A549 (cell line): ENCODE data around the gene FHAD1. TPM values are rescaled to one million over a fixed set of nuclear protein-coding genes. Genes with fewer than 3 reads are reported as not detected.

ENCODE experiments used
- ATAC-seq, 2 experiments: fragments of 200-7000 bp in 1 of 2; fragments of >200 bp in 1 of 2; cut with Nextera tagmentation in 1 of 2; cut with Tn5 transposase in 1 of 2; 3 replicates each; pipeline versions ENCODE4 v1.8.0 to v1.9.1; 2018 to 2020; ENCODE audit warnings: mild to moderate bottlenecking in 1 of 2, moderate library complexity in 1 of 2
- CTCF ChIA-PET: fragments of 300-600 bp; sonication (Branson Sonifier 250); formaldehyde crosslinking; extraction: SDS; loops from one replicate; lab custom pipeline; 2021; ENCODE audit warnings: antibody characterized with exemption, inconsistent platforms; lab: Yijun Ruan, JAX
- POLR2A ChIA-PET: fragments of 350-600 bp; formaldehyde crosslinking; extraction: SDS; loops from one replicate; lab custom pipeline; 2021; ENCODE audit warnings: antibody characterized with exemption, inconsistent platforms; lab: Yijun Ruan, JAX
- DNase-seq, 2 experiments: peaks; one replicate each; pipeline versions ENCODE4 v3.0.0 to v3.0.0-alpha.2; 2011 to 2016; ENCODE audit warnings: low read depth in 1 of 2, low spot score in 1 of 2
- FAIRE-seq: peaks from 2 replicates; lab custom pipeline; 2011; peaks lifted over from hg19 to GRCh38; lab: Jason Lieb, UNC
- H3K27ac ChIP-seq, 2 experiments: fragments of >200 bp; sonication (Bioruptor Twin); formaldehyde crosslinking; 3 replicates each; pipeline ENCODE4 v1.5.1; 2016 to 2017
- H3K4me1 ChIP-seq: fragments of >200 bp; sonication (Bioruptor Twin); formaldehyde crosslinking; 3 replicates; pipeline ENCODE4 v1.6.1; 2016
- H3K4me2 ChIP-seq: fragments of >200 bp; sonication (Bioruptor Twin); formaldehyde crosslinking; 3 replicates; pipeline ENCODE4 v1.6.1; 2016
- H3K4me3 ChIP-seq: fragments of >200 bp; sonication (Bioruptor Twin); formaldehyde crosslinking; 3 replicates; pipeline ENCODE4 v1.5.1; 2016
- H3K9me3 ChIP-seq: fragments of >200 bp; sonication (Bioruptor Twin); formaldehyde crosslinking; 3 replicates; pipeline ENCODE4 v1.6.1; 2016
- BCL3 ChIP-seq: fragments of >200 bp; sonication (Bioruptor Twin); formaldehyde crosslinking; IDR thresholded peaks from 3 replicates; pipeline ENCODE4 v1.6.1; 2016
- BHLHE40 ChIP-seq: IDR thresholded peaks from 2 replicates; pipeline ENCODE4 v1.6.1; 2012; ENCODE audit warnings: low read depth, low read length, inconsistent platforms
- CEBPB ChIP-seq, 2 experiments: fragments of >200 bp in 1 of 2; sonication (Bioruptor Twin) in 1 of 2; formaldehyde crosslinking in 1 of 2; IDR thresholded peaks; 2 replicates each; pipeline ENCODE4 v1.6.1; 2012 to 2016
- EP300 ChIP-seq, 2 experiments: fragments of >200 bp; sonication (Bioruptor Twin); formaldehyde crosslinking; IDR thresholded peaks; 2 replicates in 1 of 2; 3 replicates in 1 of 2; pipeline ENCODE4 v1.6.1; 2016 to 2017
- ESRRA ChIP-seq: fragments of 150-350 bp; IDR thresholded peaks from 2 replicates; pipeline ENCODE4 v1.6.1; 2014; ENCODE audit warnings: mild to moderate bottlenecking, low read length, borderline replicate concordance
- FOSL2 ChIP-seq, 2 experiments: fragments of 450-650 bp in 1 of 2; fragments of >200 bp in 1 of 2; sonication (Bioruptor Twin) in 1 of 2; formaldehyde crosslinking; IDR thresholded peaks; 2 replicates each; pipeline versions ENCODE4 v1.5.0 to v1.6.1; 2016 to 2020; ENCODE audit warnings: mild to moderate bottlenecking in 1 of 2, moderate library complexity in 1 of 2
- GATA3 ChIP-seq: IDR thresholded peaks from 2 replicates; pipeline ENCODE4 v1.6.1; 2012; ENCODE audit warnings: borderline replicate concordance
- HOXA7 ChIP-seq: fragments of 250-450 bp; sonication (Bioruptor Pico); IDR thresholded peaks from 2 replicates; pipeline ENCODE4 v1.5.0; 2020; ENCODE audit warnings: mild to moderate bottlenecking, moderate library complexity
- HOXB13 ChIP-seq: fragments of 250-450 bp; sonication (Bioruptor Pico); IDR thresholded peaks from 2 replicates; pipeline ENCODE4 v1.5.0; 2020; ENCODE audit warnings: low read depth, mild to moderate bottlenecking, moderate library complexity
- HOXB5 ChIP-seq: fragments of 250-450 bp; sonication (Bioruptor Pico); IDR thresholded peaks from 2 replicates; pipeline ENCODE4 v1.5.0; 2020; ENCODE audit warnings: mild to moderate bottlenecking, moderate library complexity
- JUN ChIP-seq, 2 experiments: fragments of >200 bp; sonication (Bioruptor Twin); formaldehyde crosslinking; IDR thresholded peaks; 2 replicates in 1 of 2; 3 replicates in 1 of 2; pipeline ENCODE4 v1.6.1; 2016 to 2017
- JUNB ChIP-seq: fragments of >200 bp; sonication (Bioruptor Twin); formaldehyde crosslinking; IDR thresholded peaks from 2 replicates; pipeline ENCODE4 v1.6.1; 2016
- KDM5A ChIP-seq: fragments of 200-600 bp; sonication (generic); IDR thresholded peaks from 2 replicates; pipeline ENCODE4 v1.6.1; 2016; ENCODE audit warnings: antibody characterized with exemption, mild to moderate bottlenecking
- MAFK ChIP-seq: fragments of 450-650 bp; IDR thresholded peaks from 2 replicates; pipeline ENCODE4 v1.6.1; 2014; ENCODE audit not compliant: partially characterized antibody
- RARB ChIP-seq: fragments of 250-450 bp; sonication (Bioruptor Pico); IDR thresholded peaks from 2 replicates; pipeline ENCODE4 v1.8.0; 2021; ENCODE audit warnings: mild to moderate bottlenecking, moderate library complexity
- RCOR1 ChIP-seq: fragments of 150-350 bp; IDR thresholded peaks from 2 replicates; pipeline ENCODE4 v1.6.1; 2014; ENCODE audit warnings: antibody characterized with exemption, low read length, low read depth
- RFX5 ChIP-seq: fragments of 450-650 bp; IDR thresholded peaks from 2 replicates; pipeline ENCODE4 v1.7.1; 2014; ENCODE audit warnings: antibody characterized with exemption, mild to moderate bottlenecking, moderate library complexity
- SREBF2 ChIP-seq: fragments of 450-650 bp; IDR thresholded peaks from 2 replicates; pipeline ENCODE4 v1.6.1; 2014; ENCODE audit warnings: mild to moderate bottlenecking, moderate library complexity
- ZNF302 ChIP-seq: fragments of 250-450 bp; sonication (Bioruptor Pico); IDR thresholded peaks from 2 replicates; pipeline ENCODE4 v1.9.0; 2021; ENCODE audit warnings: inconsistent platforms, mild to moderate bottlenecking, moderate library complexity
- WGBS: methylation state at CpG from one replicate; pipeline ENCODE4 v1.1.6; 2017; ENCODE audit errors: missing lambda C conversion rate; 5-methylcytosine and 5-hydroxymethylcytosine counted together
- polyA plus RNA-seq, 4 experiments: library from polyadenylated mRNA; depleted of rRNA in 3 of 4; stranded (reverse); fragments of >200 nt; fragmentation: RNase III in 1 of 4; extraction: RNeasy Plus Mini Kit Qiagen cat#74134 plus additional on column Dnase treatment in 1 of 4; gene quantifications; 2 replicates in 3 of 4; 3 replicates in 1 of 4; pipeline ENCODE4 v1.2.3, GENCODE V29; 2011 to 2017
- TF ChIP-seq, protein P1 (sequence below): IDR thresholded peaks from 2 replicates; pipeline ENCODE4 v1.6.1; 2012
- TF ChIP-seq, protein P2 (sequence below): fragments of 250-450 bp; sonication (Bioruptor Pico); IDR thresholded peaks from 2 replicates; pipeline ENCODE4 v1.5.0; 2021; ENCODE audit warnings: mild to moderate bottlenecking, moderate library complexity, borderline replicate concordance
- TF ChIP-seq, protein P3 (sequence below): fragments of 250-450 bp; sonication (Bioruptor Pico); IDR thresholded peaks from 2 replicates; pipeline ENCODE4 v1.5.0; 2020; ENCODE audit warnings: low read depth, mild to moderate bottlenecking, moderate library complexity

The FHAD1 gene
- polyA plus RNA-seq, 2 of the 4 experiments (the other 2 are of a cell fraction), result 0.31 to 0.32 TPM

DNA sequence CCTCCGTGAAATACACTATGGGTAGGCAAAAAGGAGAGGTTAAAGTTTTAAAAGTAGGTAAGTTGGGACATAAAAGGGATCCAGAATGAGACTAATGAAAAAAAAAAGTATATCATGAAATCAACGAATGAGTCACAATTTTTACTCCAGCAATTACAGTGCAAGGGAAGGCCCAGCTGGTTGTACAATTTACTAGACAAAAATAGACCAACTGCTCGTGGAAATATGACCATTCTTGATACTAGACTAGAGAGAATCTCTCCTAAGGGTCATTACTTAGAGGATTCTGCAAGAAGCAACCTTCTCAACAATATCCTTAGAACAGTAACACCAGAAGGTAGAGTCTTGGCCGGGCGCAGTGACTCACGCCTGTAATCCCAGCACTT is 107.5 kb downstream of the FHAD1 start:
- Histone ChIP-seq H3K4me2 (peak overlapping the region; percentile 82), H3K27ac (peak overlapping the region; percentile 93 to 96), H3K9me3 (no peaks in the 10 kb centered on the region), H3K4me3 (no peak overlapping the region), H3K4me1 (peaks cover 84% of the 10 kb centered on the region)
- TF ChIP-seq FOSL2 (IDR thresholded peaks at IDR 0.05), result no peak
- TF ChIP-seq FOSL2 (CRISPR knock-in tag; IDR thresholded peaks at IDR 0.05), result peak; percentile 16
- 0 out of 2 replicates have a peak, but pooled peaks have one; percentile 24 for TF ChIP-seq RARB (CRISPR knock-in tag)
- TF ChIP-seq RFX5, result no peak
- TF ChIP-seq, protein P1, sequence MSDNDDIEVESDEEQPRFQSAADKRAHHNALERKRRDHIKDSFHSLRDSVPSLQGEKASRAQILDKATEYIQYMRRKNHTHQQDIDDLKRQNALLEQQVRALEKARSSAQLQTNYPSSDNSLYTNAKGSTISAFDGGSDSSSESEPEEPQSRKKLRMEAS, result 0 out of 2 replicates have a peak, but pooled peaks have one; percentile 8
- no peak for TF ChIP-seq HOXA7 (CRISPR knock-in tag)
- ChIA-PET CTCF (interaction anchor here (0.9 to 1.7 kb wide), 2 partner anchors 16 to 31 kb away, joined by 3 to 9 read pairs; no protein-coding TSS in a partner anchor), POLR2A (interaction anchor here (1.4 to 1.9 kb wide), 2 partner anchors 55 to 73 kb away, joined by 3 to 5 read pairs; partner anchors contain the start of gene EFHD2)
- ATAC-seq, result no peak
- no peak for FAIRE-seq
- whole genome bisulfite sequencing, result 40% methylated on average over 6 of the region's 6 CpGs
- DNase-seq, result no peak

GRCh38 chr1:15355968-15356625 is 109.1 kb downstream of the FHAD1 start:
- Histone ChIP-seq H3K4me3 (no peak overlapping the region), H3K9me3 (no peaks in the 10 kb centered on the region), H3K4me1 (peaks cover 73% of the 10 kb centered on the region), H3K27ac (peak overlapping the region; percentile 93 to 96), H3K4me2 (peak overlapping the region; percentile 82)
- POLR2A ChIA-PET, result interaction anchor here (0.6 to 1.9 kb wide), 3 partner anchors 23 to 71 kb away, joined by 3 to 6 read pairs (median 5); partner anchors contain the start of gene EFHD2
- 1% methylated on average over 16 of the region's 16 CpGs for WGBS
- peak; percentile 50 to 89 for DNase-seq
- CTCF ChIA-PET, result interaction anchor here (1.0 to 1.7 kb wide), 3 partner anchors 31 to 56 kb away, joined by 3 to 9 read pairs (median 5); no protein-coding TSS in a partner anchor
- peak; percentile 32 for FAIRE-seq
- TF ChIP-seq HOXA7 (CRISPR knock-in tag), result peak; percentile 56
- peak; percentile 47; the same call in 1 of the 2 replicates for TF ChIP-seq FOSL2 (IDR thresholded peaks at IDR 0.05)
- peak; percentile 77 for TF ChIP-seq FOSL2 (CRISPR knock-in tag; IDR thresholded peaks at IDR 0.05)
- TF ChIP-seq BHLHE40, result no peak
- TF ChIP-seq, protein P2, sequence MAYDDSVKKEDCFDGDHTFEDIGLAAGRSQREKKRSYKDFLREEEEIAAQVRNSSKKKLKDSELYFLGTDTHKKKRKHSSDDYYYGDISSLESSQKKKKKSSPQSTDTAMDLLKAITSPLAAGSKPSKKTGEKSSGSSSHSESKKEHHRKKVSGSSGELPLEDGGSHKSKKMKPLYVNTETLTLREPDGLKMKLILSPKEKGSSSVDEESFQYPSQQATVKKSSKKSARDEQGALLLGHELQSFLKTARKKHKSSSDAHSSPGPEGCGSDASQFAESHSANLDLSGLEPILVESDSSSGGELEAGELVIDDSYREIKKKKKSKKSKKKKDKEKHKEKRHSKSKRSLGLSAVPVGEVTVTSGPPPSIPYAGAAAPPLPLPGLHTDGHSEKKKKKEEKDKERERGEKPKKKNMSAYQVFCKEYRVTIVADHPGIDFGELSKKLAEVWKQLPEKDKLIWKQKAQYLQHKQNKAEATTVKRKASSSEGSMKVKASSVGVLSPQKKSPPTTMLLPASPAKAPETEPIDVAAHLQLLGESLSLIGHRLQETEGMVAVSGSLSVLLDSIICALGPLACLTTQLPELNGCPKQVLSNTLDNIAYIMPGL (CRISPR knock-in tag), result no peak
- peak; percentile 80 for TF ChIP-seq RARB (CRISPR knock-in tag)
- TF ChIP-seq, protein P3, sequence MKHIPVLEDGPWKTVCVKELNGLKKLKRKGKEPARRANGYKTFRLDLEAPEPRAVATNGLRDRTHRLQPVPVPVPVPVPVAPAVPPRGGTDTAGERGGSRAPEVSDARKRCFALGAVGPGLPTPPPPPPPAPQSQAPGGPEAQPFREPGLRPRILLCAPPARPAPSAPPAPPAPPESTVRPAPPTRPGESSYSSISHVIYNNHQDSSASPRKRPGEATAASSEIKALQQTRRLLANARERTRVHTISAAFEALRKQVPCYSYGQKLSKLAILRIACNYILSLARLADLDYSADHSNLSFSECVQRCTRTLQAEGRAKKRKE, result peak; percentile 83
- TF ChIP-seq EP300 (IDR thresholded peaks at IDR 0.05), result peak; percentile 34 to 85; a peak in 2 of 5 replicates
- peak; percentile 23 to 65; a peak in 1 of 4 replicates for TF ChIP-seq CEBPB (IDR thresholded peaks at IDR 0.05)
- TF ChIP-seq MAFK, result no peak
- peak; percentile 81 for TF ChIP-seq GATA3
- TF ChIP-seq JUN (IDR thresholded peaks at IDR 0.05), result peak; percentile 44 to 55; a peak in 1 of 5 replicates
- no peak for TF ChIP-seq SREBF2
- no peak for TF ChIP-seq KDM5A
- TF ChIP-seq BCL3, result 0 out of 3 replicates have a peak, but pooled peaks have one; percentile 48
- TF ChIP-seq ESRRA, result no peak
- TF ChIP-seq HOXB5 (CRISPR knock-in tag), result 0 out of 2 replicates have a peak, but pooled peaks have one; percentile 36
- TF ChIP-seq RCOR1, result no peak
- TF ChIP-seq HOXB13, result peak; percentile 61; the same call in 1 of the 2 replicates
- TF ChIP-seq ZNF302, result no peak
- peak; percentile 64 for TF ChIP-seq JUNB
- TF ChIP-seq, protein P1, result peak; percentile 78
- ATAC-seq, result peak; percentile 72 to 76
